T-helper 2 cell (primary cell): ENCODE measurements around the gene ALDH2.
"Not testable (repeated sequence)": the region's sequence is repeated elsewhere in the genome, so short reads cannot be mapped to it uniquely, and the experiment has no call there.

Source experiments
- DNase-seq, 5 experiments: peaks; one replicate each; pipeline versions ENCODE4 v3.0.0 to v3.0.0-alpha.2; 2012 to 2022

The ALDH2 gene

GRCh38 chr12:111759991-111760390 is 6.7 kb upstream of the ALDH2 start:
- DNase-seq = no peak

- DNase-seq = no peak
Measured at GRCh38 chr12:111761099-111761498, 5.6 kb upstream of the ALDH2 start.

- no peak for DNase-seq
Measured at GRCh38 chr12:111761706-111762105, 5.0 kb upstream of the ALDH2 start.

GRCh38 chr12:111763552-111763951 is 3.2 kb upstream of the ALDH2 start:
- not testable (repeated sequence) for DNase-seq

- DNase-seq = no peak
Measured at GRCh38 chr12:111764120-111764821, 2.5 kb upstream of the ALDH2 start.

GRCh38 chr12:111767362-111768158 is 827 bp downstream of the ALDH2 start:
- no peak for DNase-seq

GRCh38 chr12:111768159-111768895 is 1.6 kb downstream of the ALDH2 start:
- DNase-seq = no peak

- no peak for DNase-seq
Measured at GRCh38 chr12:111769599-111769998, 2.9 kb downstream of the ALDH2 start.

GRCh38 chr12:111773801-111774551 is 7.2 kb downstream of the ALDH2 start:
- DNase-seq = no peak

- no peak for DNase-seq
Measured at GRCh38 chr12:111775205-111776193, 8.8 kb downstream of the ALDH2 start.

- DNase-seq = no peak
Measured at GRCh38 chr12:111776836-111777344, 10.2 kb downstream of the ALDH2 start.

- DNase-seq = no peak
Measured at GRCh38 chr12:111777345-111778045, 10.8 kb downstream of the ALDH2 start.

GRCh38 chr12:111780166-111780565 is 13.4 kb downstream of the ALDH2 start:
- no peak for DNase-seq

- DNase-seq = no peak
Measured at GRCh38 chr12:111780615-111781014, 13.9 kb downstream of the ALDH2 start.

GRCh38 chr12:111781085-111781658 is 14.4 kb downstream of the ALDH2 start:
- no peak for DNase-seq

- DNase-seq = no peak
Measured at GRCh38 chr12:111783046-111783445, 16.3 kb downstream of the ALDH2 start.

GRCh38 chr12:111784953-111785352 is 18.2 kb downstream of the ALDH2 start:
- DNase-seq = no peak

- DNase-seq = no peak
Measured at GRCh38 chr12:111785651-111786050, 18.9 kb downstream of the ALDH2 start.

GRCh38 chr12:111788178-111788654 is 21.5 kb downstream of the ALDH2 start:
- DNase-seq = no peak

GRCh38 chr12:111789779-111790178 is 23.0 kb downstream of the ALDH2 start:
- DNase-seq = no peak
